NCI-H146 treated with DMSO at 0.1 percent for 48 hours (cell line): ENCODE results near the gene DYRK2.

Experiments
- DNase-seq: peaks from one replicate; lab custom pipeline; 2025; ENCODE audit not compliant: unreplicated experiment; lab: John Stamatoyannopoulos, UW

Gene DYRK2

GRCh38 chr12:67648521-67649260 lies at the start of gene DYRK2:
DYRK2 (plus strand) TSS chr12:67648745; CDS start chr12:67649134, 389 bp downstream.
- DNase-seq: peak; percentile 50

- DNase-seq: no peak
Measured at GRCh38 chr12:67599691-67600090, 48.9 kb upstream of the DYRK2 start.

GRCh38 chr12:67601126-67601525 lies 47.4 kb upstream of the DYRK2 start:
- DNase-seq: no peak

- no peak for DNase-seq
Measured at GRCh38 chr12:67609226-67609870, 39.2 kb upstream of the DYRK2 start.

- DNase-seq: no peak
Measured at GRCh38 chr12:67613040-67613439, 35.5 kb upstream of the DYRK2 start.

- no peak for DNase-seq
Measured at GRCh38 chr12:67617629-67618028, 30.9 kb upstream of the DYRK2 start.

- no peak for DNase-seq
Measured at GRCh38 chr12:67618303-67618702, 30.2 kb upstream of the DYRK2 start.

GRCh38 chr12:67621112-67621511 lies 27.4 kb upstream of the DYRK2 start:
- no peak for DNase-seq

GRCh38 chr12:67621926-67622325 lies 26.6 kb upstream of the DYRK2 start:
- DNase-seq: no peak

GRCh38 chr12:67623259-67623658 lies 25.3 kb upstream of the DYRK2 start:
- no peak for DNase-seq

- DNase-seq: no peak
Measured at GRCh38 chr12:67624355-67624754, 24.2 kb upstream of the DYRK2 start.

- no peak for DNase-seq
Measured at GRCh38 chr12:67625004-67625403, 23.5 kb upstream of the DYRK2 start.

GRCh38 chr12:67626156-67626555 lies 22.4 kb upstream of the DYRK2 start:
- no peak for DNase-seq

- DNase-seq: no peak
Measured at GRCh38 chr12:67630373-67631088, 18.0 kb upstream of the DYRK2 start.

- no peak for DNase-seq
Measured at GRCh38 chr12:67632005-67632404, 16.5 kb upstream of the DYRK2 start.

GRCh38 chr12:67633024-67633610 lies 15.4 kb upstream of the DYRK2 start:
- no peak for DNase-seq

- DNase-seq: no peak
Measured at GRCh38 chr12:67633708-67634107, 14.8 kb upstream of the DYRK2 start.

- DNase-seq: no peak
Measured at GRCh38 chr12:67634303-67634761, 14.2 kb upstream of the DYRK2 start.

- peak; percentile 28 for DNase-seq
Measured at GRCh38 chr12:67637718-67638117, 10.8 kb upstream of the DYRK2 start.

- no peak for DNase-seq
Measured at GRCh38 chr12:67638694-67639093, 9.9 kb upstream of the DYRK2 start.

GRCh38 chr12:67640863-67641262 lies 7.7 kb upstream of the DYRK2 start:
- DNase-seq: no peak

GRCh38 chr12:67645126-67645525 lies 3.4 kb upstream of the DYRK2 start:
- DNase-seq: no peak
